HG02840 (cell line): ENCODE results near the gene CD44.

Source experiments
- ATAC-seq: cut with Tn5 transposase; IDR thresholded peaks from one replicate; pipeline ENCODE4 v1.9.1; 2021; ENCODE audit warnings: mild to moderate bottlenecking, moderate library complexity, moderate number of reproducible peaks; ENCODE audit not compliant: unreplicated experiment, low FRiP score

CD44 gene

GRCh38 chr11:35281169-35281688 lies 142.3 kb downstream of the CD44 start:
- no peak for ATAC-seq
